K562 (cell line): ENCODE measurements around the gene SCMH1. TPM values are rescaled to one million over a fixed set of nuclear protein-coding genes. Genes with fewer than 3 reads are reported as not detected.

Source experiments
- ATAC-seq: fragments of 200-7000 bp; cut with Tn5 transposase; 3 replicates; pipeline ENCODE4 v1.9.1; 2020; ENCODE audit warnings: moderate library complexity
- BruUV-seq: library from RNA; stranded (reverse); fragments of 400-500 nt; replicated peaks from 2 replicates; lab custom pipeline; 2021; lab: Mats Ljungman, UMichigan
- CTCF ChIA-PET: fragments of 300-600 bp; formaldehyde crosslinking; extraction: SDS; loops from one replicate; lab custom pipeline; 2021; ENCODE audit warnings: low intra/inter-chr PET ratio; lab: Yijun Ruan, JAX
- POLR2A ChIA-PET: fragments of 300-600, 350-650 bp; sonication (Branson Sonifier 250); formaldehyde crosslinking; extraction: SDS; loops from one replicate; lab custom pipeline; 2021; ENCODE audit warnings: antibody characterized with exemption, inconsistent platforms; lab: Yijun Ruan, JAX
- DNase-seq, 4 experiments: peaks; one replicate each; pipeline versions ENCODE4 v3.0.0 to v3.0.0-alpha.2; 2011 to 2018; ENCODE audit warnings: low spot score in 3 of 4, mixed read lengths in 3 of 4; ENCODE audit errors: extremely low read depth in 1 of 4
- FAIRE-seq: peaks from 2 replicates; lab custom pipeline; 2011; peaks lifted over from hg19 to GRCh38; lab: Jason Lieb, UNC
- H2AFZ ChIP-seq: 2 replicates; pipeline ENCODE4 v1.6.0; 2011; ENCODE audit warnings: low read depth, low read length, control low read depth, inconsistent platforms
- H3K27ac ChIP-seq: fragments of 200-600 bp; 3 replicates; pipeline ENCODE4 v1.8.0; 2011; ENCODE audit warnings: low read depth, mild to moderate bottlenecking, control low read depth, inconsistent platforms, low read length, moderate library complexity, mixed read lengths; ENCODE audit errors: extremely low read depth
- H3K27me3 ChIP-seq, 2 experiments: fragments of 300-600 bp in 1 of 2; 2 replicates in 1 of 2; 3 replicates in 1 of 2; pipeline versions ENCODE4 v1.6.0 to v1.8.0; 2011; ENCODE audit warnings: inconsistent platforms in 2 of 2, low read length in 2 of 2, mild to moderate bottlenecking in 1 of 2, mixed read lengths in 1 of 2, moderate library complexity in 1 of 2; ENCODE audit not compliant: control insufficient read depth in 2 of 2, insufficient read depth in 2 of 2
- H3K36me3 ChIP-seq: fragments of 300-600 bp; 3 replicates; pipeline ENCODE4 v1.8.0; 2011; ENCODE audit warnings: mild to moderate bottlenecking, low read length, inconsistent platforms; ENCODE audit not compliant: control insufficient read depth, insufficient read depth
- H3K4me1 ChIP-seq, 2 experiments: fragments of 200-600 bp in 1 of 2; replicated peaks in 1 of 2; 2 replicates in 1 of 2; 3 replicates in 1 of 2; pipeline versions ENCODE4 v1.5.1 to v1.8.0; 2011; ENCODE audit warnings: inconsistent platforms in 2 of 2, low read length in 2 of 2, mild to moderate bottlenecking in 1 of 2, mixed read lengths in 1 of 2, moderate library complexity in 1 of 2; ENCODE audit not compliant: control insufficient read depth in 2 of 2, insufficient read depth in 2 of 2
- H3K4me2 ChIP-seq: 2 replicates; pipeline ENCODE4 v1.6.1; 2011; ENCODE audit warnings: low read length, control low read depth, inconsistent platforms, mixed read lengths; ENCODE audit not compliant: insufficient read depth
- H3K4me3 ChIP-seq: fragments of 200-600 bp; sonication (generic), shearing (Covaris generic); 2 replicates; pipeline ENCODE4 v1.5.1; 2016; ENCODE audit warnings: control low read depth, inconsistent platforms
- H3K79me2 ChIP-seq: fragments of 200-600 bp; 3 replicates; pipeline ENCODE4 v1.8.0; 2011; ENCODE audit warnings: low read length, inconsistent platforms; ENCODE audit not compliant: control insufficient read depth, insufficient read depth
- H3K9ac ChIP-seq, 2 experiments: 2 replicates each; pipeline versions ENCODE4 v1.6.0 to v1.6.1; 2011; ENCODE audit warnings: low read depth in 2 of 2, low read length in 2 of 2, control low read depth in 1 of 2, inconsistent platforms in 1 of 2, mild to moderate bottlenecking in 1 of 2, mixed read lengths in 1 of 2; ENCODE audit not compliant: insufficient read depth in 1 of 2
- H3K9me1 ChIP-seq: one replicate; pipeline ENCODE4 v1.6.0; 2011; ENCODE audit warnings: inconsistent platforms, mild to moderate bottlenecking, low read length, moderate library complexity; ENCODE audit not compliant: control insufficient read depth, insufficient read depth
- H3K9me3 ChIP-seq: replicated peaks from 2 replicates; pipeline ENCODE4 v1.5.1; 2011; ENCODE audit warnings: low read depth, low read length, inconsistent platforms; ENCODE audit not compliant: control insufficient read depth, insufficient read depth
- H4K20me1 ChIP-seq: replicated peaks from 2 replicates; pipeline ENCODE4 v1.6.1; 2011; ENCODE audit warnings: low read length, inconsistent platforms, mixed read lengths; ENCODE audit not compliant: control insufficient read depth, insufficient read depth
- DMBX1 ChIP-seq: fragments of 250-450 bp; sonication (Bioruptor Pico); IDR thresholded peaks from 2 replicates; pipeline ENCODE4 v1.8.0; 2022; ENCODE audit warnings: inconsistent platforms, mild to moderate bottlenecking, moderate library complexity, borderline replicate concordance
- DNMT1 ChIP-seq: fragments of 450-650 bp; IDR thresholded peaks from 2 replicates; pipeline ENCODE4 v1.6.1; 2016; ENCODE audit warnings: antibody characterized with exemption, mild to moderate bottlenecking
- NFE2L1 ChIP-seq: fragments of 450-650 bp; IDR thresholded peaks from 2 replicates; pipeline ENCODE4 v1.6.1; 2016; ENCODE audit warnings: missing genetic modification characterization, low read depth, mild to moderate bottlenecking, missing compliant biosample characterization, moderate library complexity, borderline replicate concordance
- SREBF2 ChIP-seq: sonication (generic); formaldehyde crosslinking; IDR thresholded peaks from 2 replicates; pipeline ENCODE4 v1.4.0; 2020; ENCODE audit warnings: mild to moderate bottlenecking, missing genetic modification reagents
- ZNF57 ChIP-seq: fragments of 450-650 bp; formaldehyde crosslinking; IDR thresholded peaks from 2 replicates; pipeline ENCODE4 v1.4.0; 2020; ENCODE audit warnings: mild to moderate bottlenecking, moderate library complexity
- ZNF655 ChIP-seq: fragments of 250-450 bp; sonication (Bioruptor Pico); IDR thresholded peaks from 2 replicates; pipeline ENCODE4 v1.5.0; 2021
- in situ Hi-C: fragments of 300-500 bp; cut with MboI; formaldehyde crosslinking; loops from 4 replicates; pipeline ENCODE4 v1.15.0; 2018; ENCODE audit warnings: inconsistent platforms, mixed read lengths
- intact Hi-C: fragments of 100-400 bp; cut with micrococcal nuclease; formaldehyde crosslinking; loops from 2 replicates; pipeline ENCODE4 v1.14.2; 2022
- polyA plus RNA-seq, 8 experiments: library from polyadenylated mRNA; depleted of rRNA in 4 of 8; stranded (reverse) in 5 of 8; unstranded in 3 of 8; fragments of >200 nt; fragmentation: Nextera tagmentation in 2 of 8; fragmentation: Illumina TruSeq in 1 of 8; extraction: Ambion mirVana in 2 of 8; extraction: Trizol in 1 of 8; gene quantifications; 2 replicates each; pipeline versions ENCODE4 v1.2.1 to v1.2.3, GENCODE V29; 2011 to 2014; ENCODE audit warnings: inconsistent platforms in 1 of 8, missing spikeins in 1 of 8
- total RNA-seq, 7 experiments: library from RNA; depleted of rRNA in 6 of 7; stranded (reverse); fragments of >200 nt in 6 of 7; fragmentation: Illumina TruSeq in 2 of 7; extraction: Trizol in 2 of 7; gene quantifications; 2 replicates each; pipeline versions ENCODE4 v1.2.1 to v1.2.3, GENCODE V29; 2011 to 2021; ENCODE audit warnings: low replicate concordance in 1 of 7
- TF ChIP-seq, protein P1 (sequence below): fragments of 450-650 bp; IDR thresholded peaks from 2 replicates; pipeline ENCODE4 v1.6.1; 2018; ENCODE audit warnings: mild to moderate bottlenecking, low read depth; ENCODE audit not compliant: partially characterized antibody
- TF ChIP-seq, protein P2 (sequence below): sonication (generic); formaldehyde crosslinking; IDR thresholded peaks from 2 replicates; pipeline ENCODE4 v1.8.0; 2022; ENCODE audit warnings: mild to moderate bottlenecking, missing genetic modification reagents

Gene SCMH1
- total and polyA plus RNA-seq, 9 of the 15 experiments (the other 6 are each of a cell fraction or from before 2014, with no cell fraction given) = 8.5 to 37.0 (median 26.8) TPM

GRCh38 chr1:41173651-41174050 is 68.5 kb downstream of the SCMH1 start:
- no peak overlapping the region for H3K27ac ChIP-seq
- H3K4me2 ChIP-seq = no peak overlapping the region
- no peaks in the 10 kb centered on the region for H3K79me2 ChIP-seq
- no peak overlapping the region for H3K9ac ChIP-seq
- POLR2A ChIA-PET = no interaction called here
- no peak for FAIRE-seq
- H3K27me3 ChIP-seq = no peaks in the 10 kb centered on the region
- H4K20me1 ChIP-seq = no peaks in the 10 kb centered on the region
- intact Hi-C loops = no loop called here
- CTCF ChIA-PET = no interaction called here
- DNase-seq = no peak
- TF ChIP-seq SREBF2 (CRISPR knock-in tag) (no peak), ZNF655 (CRISPR knock-in tag) (no peak), NFE2L1 (tag) (no peak), ZNF57 (no peak), DNMT1 (no peak), DMBX1 (CRISPR knock-in tag) (no peak)
- TF ChIP-seq, protein P1, sequence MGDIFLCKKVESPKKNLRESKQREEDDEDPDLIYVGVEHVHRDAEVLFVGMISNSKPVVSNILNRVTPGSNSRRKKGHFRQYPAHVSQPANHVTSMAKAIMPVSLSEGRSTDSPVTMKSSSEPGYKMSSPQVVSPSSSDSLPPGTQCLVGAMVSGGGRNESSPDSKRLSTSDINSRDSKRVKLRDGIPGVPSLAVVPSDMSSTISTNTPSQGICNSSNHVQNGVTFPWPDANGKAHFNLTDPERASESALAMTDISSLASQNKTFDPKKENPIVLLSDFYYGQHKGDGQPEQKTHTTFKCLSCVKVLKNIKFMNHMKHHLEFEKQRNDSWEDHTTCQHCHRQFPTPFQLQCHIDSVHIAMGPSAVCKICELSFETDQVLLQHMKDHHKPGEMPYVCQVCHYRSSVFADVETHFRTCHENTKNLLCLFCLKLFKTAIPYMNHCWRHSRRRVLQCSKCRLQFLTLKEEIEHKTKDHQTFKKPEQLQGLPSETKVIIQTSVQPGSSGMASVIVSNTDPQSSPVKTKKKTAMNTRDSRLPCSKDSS = no peak
- TF ChIP-seq, protein P2, sequence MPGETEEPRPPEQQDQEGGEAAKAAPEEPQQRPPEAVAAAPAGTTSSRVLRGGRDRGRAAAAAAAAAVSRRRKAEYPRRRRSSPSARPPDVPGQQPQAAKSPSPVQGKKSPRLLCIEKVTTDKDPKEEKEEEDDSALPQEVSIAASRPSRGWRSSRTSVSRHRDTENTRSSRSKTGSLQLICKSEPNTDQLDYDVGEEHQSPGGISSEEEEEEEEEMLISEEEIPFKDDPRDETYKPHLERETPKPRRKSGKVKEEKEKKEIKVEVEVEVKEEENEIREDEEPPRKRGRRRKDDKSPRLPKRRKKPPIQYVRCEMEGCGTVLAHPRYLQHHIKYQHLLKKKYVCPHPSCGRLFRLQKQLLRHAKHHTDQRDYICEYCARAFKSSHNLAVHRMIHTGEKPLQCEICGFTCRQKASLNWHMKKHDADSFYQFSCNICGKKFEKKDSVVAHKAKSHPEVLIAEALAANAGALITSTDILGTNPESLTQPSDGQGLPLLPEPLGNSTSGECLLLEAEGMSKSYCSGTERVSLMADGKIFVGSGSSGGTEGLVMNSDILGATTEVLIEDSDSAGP (CRISPR knock-in tag) = no peak
- H3K4me3 ChIP-seq = no peak overlapping the region
- no peaks in the 10 kb centered on the region for H3K4me1 ChIP-seq
- BruUV-seq = no TSS peak
- H3K36me3 ChIP-seq = no peaks in the 10 kb centered on the region; the same call in 2 of the 3 replicates
- H2AFZ ChIP-seq = no peak overlapping the region
- 0 out of 2 replicates have a peak, but pooled peaks cover 4% of the 10 kb centered on the region for H3K9me3 ChIP-seq
- in situ Hi-C loops = no loop called here
- no peaks in the 10 kb centered on the region for H3K9me1 ChIP-seq
- no peak for ATAC-seq
